ENCODE results near the gene RPL41.
A peak's percentile ranks its signal among the peaks of the same experiment; 100 is the strongest.

- peak; percentile 72 for TF ChIP-seq POLR2A (IDR thresholded peaks at IDR 0.05; ENCODE audit: low read depth, low read length)
- peak; percentile 37; the same call in 1 of the 2 replicates for TF ChIP-seq TAF1 (IDR thresholded peaks at IDR 0.05; ENCODE audit: borderline replicate concordance, low read depth, low read length)
Observed at GRCh38 chr12:56152132-56152755, 35.8 kb downstream of the RPL41 start, which contains the start of gene MYL6B.
